HepG2 (cell line): Measurements from ENCODE around the gene ARHGEF12. TPM values are rescaled to one million over a fixed set of nuclear protein-coding genes. Genes with fewer than 3 reads are reported as not detected.

Source experiments
- CBX5 ChIP-seq: sonication (generic); formaldehyde crosslinking; IDR thresholded peaks from 2 replicates; pipeline ENCODE4 v1.4.0; 2020; ENCODE audit warnings: missing genetic modification reagents, borderline replicate concordance
- CHCHD3 ChIP-seq: sonication (generic); formaldehyde crosslinking; IDR thresholded peaks from 2 replicates; pipeline ENCODE4 v1.8.0; 2022; ENCODE audit warnings: mild to moderate bottlenecking, missing genetic modification reagents, moderate library complexity
- HDAC2 ChIP-seq: sonication (generic); formaldehyde crosslinking; IDR thresholded peaks from 2 replicates; pipeline ENCODE4 v1.4.0; 2020; ENCODE audit warnings: missing genetic modification reagents
- MEIS1 ChIP-seq: sonication (generic); formaldehyde crosslinking; IDR thresholded peaks from 2 replicates; pipeline ENCODE4 v1.9.0; 2021; ENCODE audit warnings: mild to moderate bottlenecking, missing genetic modification reagents, moderate library complexity, borderline replicate concordance
- POGK ChIP-seq: sonication (generic); formaldehyde crosslinking; conservative IDR thresholded peaks from 2 replicates; pipeline ENCODE4 v1.8.0; 2022; ENCODE audit warnings: mild to moderate bottlenecking, moderate library complexity, missing genetic modification reagents
- SRSF4 ChIP-seq: fragments of 200-400 bp; formaldehyde crosslinking; IDR thresholded peaks from one replicate; pipeline ENCODE4 v1.6.1; 2018; ENCODE audit warnings: mild to moderate bottlenecking, low read depth, low read length, moderate library complexity; ENCODE audit not compliant: poor library complexity, severe bottlenecking
- ZFP41 ChIP-seq: sonication (generic); formaldehyde crosslinking; IDR thresholded peaks from 2 replicates; pipeline ENCODE4 v1.4.0; 2020; ENCODE audit warnings: mild to moderate bottlenecking, missing genetic modification reagents, borderline replicate concordance
- ZNF180 ChIP-seq: sonication (generic); formaldehyde crosslinking; IDR thresholded peaks from 2 replicates; pipeline ENCODE4 v1.4.0; 2020; ENCODE audit warnings: low read depth, missing genetic modification reagents, borderline replicate concordance
- ZNF274 ChIP-seq: sonication (generic); formaldehyde crosslinking; IDR thresholded peaks from 2 replicates; pipeline ENCODE4 v1.5.1; 2020; ENCODE audit warnings: mild to moderate bottlenecking, missing genetic modification reagents
- ZNF337 ChIP-seq: sonication (generic); formaldehyde crosslinking; IDR thresholded peaks from 2 replicates; pipeline ENCODE4 v1.5.1; 2020; ENCODE audit warnings: missing genetic modification reagents, low read depth, mild to moderate bottlenecking, borderline replicate concordance
- ZNF501 ChIP-seq: sonication (generic); formaldehyde crosslinking; IDR thresholded peaks from 2 replicates; pipeline ENCODE4 v1.5.1; 2020; ENCODE audit warnings: mild to moderate bottlenecking, moderate library complexity, missing genetic modification reagents
- ZNF503 ChIP-seq: sonication (generic); formaldehyde crosslinking; IDR thresholded peaks from 2 replicates; pipeline ENCODE4 v1.4.0; 2020; ENCODE audit warnings: missing genetic modification reagents
- ZNF510 ChIP-seq: sonication (generic); formaldehyde crosslinking; IDR thresholded peaks from 2 replicates; pipeline ENCODE4 v1.4.0; 2020; ENCODE audit warnings: low read depth, mild to moderate bottlenecking, missing genetic modification reagents
- ZNF570 ChIP-seq: sonication (generic); formaldehyde crosslinking; IDR thresholded peaks from 2 replicates; pipeline ENCODE4 v1.4.0; 2020; ENCODE audit warnings: mild to moderate bottlenecking, missing genetic modification reagents, borderline replicate concordance
- ZSCAN31 ChIP-seq: sonication (generic); formaldehyde crosslinking; IDR thresholded peaks from 2 replicates; pipeline ENCODE4 v1.5.0; 2020; ENCODE audit warnings: low read depth, mild to moderate bottlenecking, missing genetic modification reagents
- polyA plus RNA-seq, 8 experiments: library from polyadenylated mRNA; depleted of rRNA in 3 of 8; stranded (reverse) in 7 of 8; unstranded in 1 of 8; fragments of >200 nt; fragmentation: Illumina TruSeq in 4 of 8; extraction: Trizol in 4 of 8; gene quantifications; 2 replicates each; pipeline versions ENCODE4 v1.2.1 to v1.2.3, GENCODE V29; 2011 to 2016; ENCODE audit warnings: low read depth in 4 of 8, missing spikeins in 1 of 8, mixed read lengths in 1 of 8; ENCODE audit not compliant: insufficient read depth in 1 of 8
- total RNA-seq, 5 experiments: library from RNA; depleted of rRNA; stranded (reverse); fragments of >200 nt; fragmentation: Illumina TruSeq; extraction: Trizol; gene quantifications; 2 replicates each; pipeline ENCODE4 v1.2.3, GENCODE V29; 2016; ENCODE audit warnings: low read depth in 1 of 5
- TF ChIP-seq, protein P1 (sequence below): sonication (generic); formaldehyde crosslinking; IDR thresholded peaks from 2 replicates; pipeline ENCODE4 v1.5.0; 2020; ENCODE audit warnings: missing genetic modification reagents
- TF ChIP-seq, protein P2 (sequence below): IDR thresholded peaks from 2 replicates; pipeline ENCODE4 v1.4.0; 2020; ENCODE audit warnings: mild to moderate bottlenecking, missing genetic modification reagents

ARHGEF12 gene
- total and polyA plus RNA-seq, 2 of the 13 experiments (the other 11 are each of a cell fraction or from before 2014, with no cell fraction given), result 17.9 to 54.4 TPM

- TF ChIP-seq ZNF570 (0 out of 2 replicates have a peak, but pooled peaks have one; percentile 57), ZNF337 (CRISPR knock-in tag) (0 out of 2 replicates have a peak, but pooled peaks have one; percentile 33), CHCHD3 (no peak; the same call in 1 of the 2 replicates), ZNF274 (CRISPR knock-in tag) (peak; percentile 56; the same call in 1 of the 2 replicates), ZNF510 (CRISPR knock-in tag) (no peak), CBX5 (CRISPR knock-in tag) (peak; percentile 38; the same call in 1 of the 2 replicates), ZNF501 (CRISPR knock-in tag) (peak; percentile 95), POGK (CRISPR knock-in tag) (peak; percentile 84), ZNF180 (no peak), HDAC2 (CRISPR knock-in tag) (peak; percentile 74), ZNF503 (CRISPR knock-in tag) (peak; percentile 46; the same call in 1 of the 2 replicates), ZSCAN31 (CRISPR knock-in tag) (peak; percentile 82), SRSF4 (no peak), ZFP41 (CRISPR knock-in tag) (no peak), MEIS1 (CRISPR knock-in tag) (no peak; the same call in 1 of the 2 replicates)
- TF ChIP-seq, protein P1, sequence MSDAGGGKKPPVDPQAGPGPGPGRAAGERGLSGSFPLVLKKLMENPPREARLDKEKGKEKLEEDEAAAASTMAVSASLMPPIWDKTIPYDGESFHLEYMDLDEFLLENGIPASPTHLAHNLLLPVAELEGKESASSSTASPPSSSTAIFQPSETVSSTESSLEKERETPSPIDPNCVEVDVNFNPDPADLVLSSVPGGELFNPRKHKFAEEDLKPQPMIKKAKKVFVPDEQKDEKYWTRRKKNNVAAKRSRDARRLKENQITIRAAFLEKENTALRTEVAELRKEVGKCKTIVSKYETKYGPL (CRISPR knock-in tag), result no peak
- TF ChIP-seq, protein P2, sequence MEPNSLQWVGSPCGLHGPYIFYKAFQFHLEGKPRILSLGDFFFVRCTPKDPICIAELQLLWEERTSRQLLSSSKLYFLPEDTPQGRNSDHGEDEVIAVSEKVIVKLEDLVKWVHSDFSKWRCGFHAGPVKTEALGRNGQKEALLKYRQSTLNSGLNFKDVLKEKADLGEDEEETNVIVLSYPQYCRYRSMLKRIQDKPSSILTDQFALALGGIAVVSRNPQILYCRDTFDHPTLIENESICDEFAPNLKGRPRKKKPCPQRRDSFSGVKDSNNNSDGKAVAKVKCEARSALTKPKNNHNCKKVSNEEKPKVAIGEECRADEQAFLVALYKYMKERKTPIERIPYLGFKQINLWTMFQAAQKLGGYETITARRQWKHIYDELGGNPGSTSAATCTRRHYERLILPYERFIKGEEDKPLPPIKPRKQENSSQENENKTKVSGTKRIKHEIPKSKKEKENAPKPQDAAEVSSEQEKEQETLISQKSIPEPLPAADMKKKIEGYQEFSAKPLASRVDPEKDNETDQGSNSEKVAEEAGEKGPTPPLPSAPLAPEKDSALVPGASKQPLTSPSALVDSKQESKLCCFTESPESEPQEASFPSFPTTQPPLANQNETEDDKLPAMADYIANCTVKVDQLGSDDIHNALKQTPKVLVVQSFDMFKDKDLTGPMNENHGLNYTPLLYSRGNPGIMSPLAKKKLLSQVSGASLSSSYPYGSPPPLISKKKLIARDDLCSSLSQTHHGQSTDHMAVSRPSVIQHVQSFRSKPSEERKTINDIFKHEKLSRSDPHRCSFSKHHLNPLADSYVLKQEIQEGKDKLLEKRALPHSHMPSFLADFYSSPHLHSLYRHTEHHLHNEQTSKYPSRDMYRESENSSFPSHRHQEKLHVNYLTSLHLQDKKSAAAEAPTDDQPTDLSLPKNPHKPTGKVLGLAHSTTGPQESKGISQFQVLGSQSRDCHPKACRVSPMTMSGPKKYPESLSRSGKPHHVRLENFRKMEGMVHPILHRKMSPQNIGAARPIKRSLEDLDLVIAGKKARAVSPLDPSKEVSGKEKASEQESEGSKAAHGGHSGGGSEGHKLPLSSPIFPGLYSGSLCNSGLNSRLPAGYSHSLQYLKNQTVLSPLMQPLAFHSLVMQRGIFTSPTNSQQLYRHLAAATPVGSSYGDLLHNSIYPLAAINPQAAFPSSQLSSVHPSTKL (CRISPR knock-in tag), result peak; percentile 75
Observed at GRCh38 chr11:120335908-120336640, at the start of gene ARHGEF12 (continued).
